DND-41 (cell line): ENCODE results near the gene PLD3.

Source experiments
- ATAC-seq: fragments of 200-7000 bp; cut with Tn5 transposase; 3 replicates; pipeline ENCODE4 v1.9.1; 2021; ENCODE audit warnings: low read depth; ENCODE audit not compliant: insufficient read depth
- DNase-seq: peaks from one replicate; pipeline ENCODE4 v3.0.0-alpha.2; 2020
- H2AFZ ChIP-seq: 2 replicates; pipeline ENCODE4 v1.6.0; 2012; ENCODE audit warnings: low read depth, low read length
- H3K27ac ChIP-seq: 2 replicates; pipeline ENCODE4 v1.5.1; 2012; ENCODE audit warnings: low read length, inconsistent platforms
- H3K27me3 ChIP-seq: fragments of 200-600 bp; sonication (generic); 2 replicates; pipeline ENCODE4 v1.6.0; 2012; ENCODE audit warnings: low read length, mild to moderate bottlenecking, inconsistent platforms; ENCODE audit not compliant: insufficient read depth, poor library complexity
- H3K36me3 ChIP-seq: 2 replicates; pipeline ENCODE4 v1.5.1; 2012; ENCODE audit warnings: low read length, inconsistent platforms; ENCODE audit not compliant: insufficient read depth
- H3K4me1 ChIP-seq: 2 replicates; pipeline ENCODE4 v1.5.1; 2012; ENCODE audit warnings: mild to moderate bottlenecking, low read length; ENCODE audit not compliant: insufficient read depth
- H3K4me2 ChIP-seq: 2 replicates; pipeline ENCODE4 v1.6.0; 2012; ENCODE audit warnings: mild to moderate bottlenecking, moderate library complexity, low read length, inconsistent platforms; ENCODE audit not compliant: insufficient read depth
- H3K4me3 ChIP-seq, 2 experiments: fragments of 200-600 bp in 1 of 2; shearing (Covaris generic) in 1 of 2; 2 replicates each; pipeline ENCODE4 v1.5.1; 2012 to 2016; ENCODE audit warnings: inconsistent platforms in 2 of 2, low read length in 2 of 2, mild to moderate bottlenecking in 2 of 2, low read depth in 1 of 2, moderate library complexity in 1 of 2
- H3K79me2 ChIP-seq: 2 replicates; pipeline ENCODE4 v1.6.0; 2012; ENCODE audit warnings: low read length, inconsistent platforms; ENCODE audit not compliant: insufficient read depth
- H3K9ac ChIP-seq: 2 replicates; pipeline ENCODE4 v1.6.0; 2012; ENCODE audit warnings: low read depth, mild to moderate bottlenecking, inconsistent platforms, low read length, moderate library complexity
- H3K9me3 ChIP-seq: 2 replicates; pipeline ENCODE4 v1.5.1; 2012; ENCODE audit warnings: low read length, moderate library complexity, mild to moderate bottlenecking, inconsistent platforms; ENCODE audit not compliant: insufficient read depth, severe bottlenecking
- H4K20me1 ChIP-seq: 2 replicates; pipeline ENCODE4 v1.6.0; 2012; ENCODE audit warnings: low read length; ENCODE audit not compliant: insufficient read depth
- CTCF ChIP-seq: IDR thresholded peaks from 2 replicates; pipeline ENCODE4 v1.5.1; 2012; ENCODE audit warnings: borderline replicate concordance, low read length, moderate library complexity, mild to moderate bottlenecking; ENCODE audit not compliant: poor library complexity, severe bottlenecking; ENCODE audit errors: extremely low read depth
- EZH2 ChIP-seq: IDR thresholded peaks from 3 replicates; pipeline ENCODE4 v1.6.1; 2012; ENCODE audit warnings: borderline replicate concordance, low read depth, mild to moderate bottlenecking, moderate library complexity, low read length, inconsistent platforms; ENCODE audit not compliant: severe bottlenecking

Gene PLD3

GRCh38 chr19:40416918-40417642 is 68.6 kb downstream of the PLD3 start:
- no peak for TF ChIP-seq CTCF
- TF ChIP-seq EZH2: no peak
- no peak overlapping the region for H3K4me3 ChIP-seq
- no peak for ATAC-seq
- H3K4me2 ChIP-seq: no peak overlapping the region
- peaks cover 13% of the 10 kb centered on the region for H3K4me1 ChIP-seq
- DNase-seq: no peak
- H3K79me2 ChIP-seq: no peaks in the 10 kb centered on the region
- no peaks in the 10 kb centered on the region for H3K9me3 ChIP-seq
- H3K36me3 ChIP-seq: no peaks in the 10 kb centered on the region
- no peaks in the 10 kb centered on the region for H3K27me3 ChIP-seq
- no peak overlapping the region for H2AFZ ChIP-seq
- no peak overlapping the region for H3K9ac ChIP-seq
- no peak overlapping the region for H3K27ac ChIP-seq
- no peaks in the 10 kb centered on the region for H4K20me1 ChIP-seq

- no peak for TF ChIP-seq CTCF
- no peak for TF ChIP-seq EZH2
- H3K27me3 ChIP-seq: no peaks in the 10 kb centered on the region
- H3K27ac ChIP-seq: no peak overlapping the region
- no peaks in the 10 kb centered on the region for H3K79me2 ChIP-seq
- no peaks in the 10 kb centered on the region for H3K9me3 ChIP-seq
- peaks cover 3% of the 10 kb centered on the region; the same call in 1 of the 2 replicates for H3K36me3 ChIP-seq
- DNase-seq (no peak), ATAC-seq (no peak)
- H3K4me3 ChIP-seq: no peak overlapping the region
- no peak overlapping the region for H3K9ac ChIP-seq
- H3K4me2 ChIP-seq: no peak overlapping the region
- no peak overlapping the region for H2AFZ ChIP-seq
- H3K4me1 ChIP-seq: peaks cover 13% of the 10 kb centered on the region
- no peaks in the 10 kb centered on the region for H4K20me1 ChIP-seq
Measured at GRCh38 chr19:40417643-40417981, 69.1 kb downstream of the PLD3 start.

- Histone ChIP-seq H3K79me2 (peaks cover 3% of the 10 kb centered on the region; the same call in 1 of the 2 replicates), H3K4me2 (no peak overlapping the region), H3K27ac (no peak overlapping the region), H4K20me1 (no peaks in the 10 kb centered on the region), H3K36me3 (peaks cover 7% of the 10 kb centered on the region; the same call in 1 of the 2 replicates), H3K9ac (no peak overlapping the region), H2AFZ (no peak overlapping the region), H3K4me3 (no peak overlapping the region), H3K27me3 (no peaks in the 10 kb centered on the region), H3K9me3 (no peaks in the 10 kb centered on the region), H3K4me1 (peaks cover 13% of the 10 kb centered on the region)
- DNase-seq: no peak
- no peak for ATAC-seq
- TF ChIP-seq CTCF: no peak
- TF ChIP-seq EZH2: no peak
Measured at GRCh38 chr19:40418040-40418439, 69.5 kb downstream of the PLD3 start.

- Histone ChIP-seq H4K20me1 (no peaks in the 10 kb centered on the region), H3K9ac (no peak overlapping the region), H3K27ac (no peak overlapping the region), H3K36me3 (peaks cover 10% of the 10 kb centered on the region; the same call in 1 of the 2 replicates), H3K27me3 (no peaks in the 10 kb centered on the region), H3K4me3 (no peak overlapping the region), H2AFZ (no peak overlapping the region), H3K9me3 (no peaks in the 10 kb centered on the region), H3K4me1 (peaks cover 15% of the 10 kb centered on the region), H3K4me2 (no peak overlapping the region), H3K79me2 (peaks cover 9% of the 10 kb centered on the region)
- TF ChIP-seq CTCF: no peak
- no peak for TF ChIP-seq EZH2
- no peak for ATAC-seq
- DNase-seq: no peak
Measured at GRCh38 chr19:40419066-40419612, 70.6 kb downstream of the PLD3 start.
